HG03469 (cell line): ENCODE results near the gene LSG1.
"Not testable (repeated sequence)": the region's sequence is repeated elsewhere in the genome, so short reads cannot be mapped to it uniquely, and the experiment has no call there.

Experiments
- ATAC-seq: cut with Tn5 transposase; IDR thresholded peaks from one replicate; pipeline ENCODE4 v1.9.1; 2021; ENCODE audit warnings: mild to moderate bottlenecking, moderate library complexity, moderate number of reproducible peaks; ENCODE audit not compliant: unreplicated experiment

Gene LSG1

DNA sequence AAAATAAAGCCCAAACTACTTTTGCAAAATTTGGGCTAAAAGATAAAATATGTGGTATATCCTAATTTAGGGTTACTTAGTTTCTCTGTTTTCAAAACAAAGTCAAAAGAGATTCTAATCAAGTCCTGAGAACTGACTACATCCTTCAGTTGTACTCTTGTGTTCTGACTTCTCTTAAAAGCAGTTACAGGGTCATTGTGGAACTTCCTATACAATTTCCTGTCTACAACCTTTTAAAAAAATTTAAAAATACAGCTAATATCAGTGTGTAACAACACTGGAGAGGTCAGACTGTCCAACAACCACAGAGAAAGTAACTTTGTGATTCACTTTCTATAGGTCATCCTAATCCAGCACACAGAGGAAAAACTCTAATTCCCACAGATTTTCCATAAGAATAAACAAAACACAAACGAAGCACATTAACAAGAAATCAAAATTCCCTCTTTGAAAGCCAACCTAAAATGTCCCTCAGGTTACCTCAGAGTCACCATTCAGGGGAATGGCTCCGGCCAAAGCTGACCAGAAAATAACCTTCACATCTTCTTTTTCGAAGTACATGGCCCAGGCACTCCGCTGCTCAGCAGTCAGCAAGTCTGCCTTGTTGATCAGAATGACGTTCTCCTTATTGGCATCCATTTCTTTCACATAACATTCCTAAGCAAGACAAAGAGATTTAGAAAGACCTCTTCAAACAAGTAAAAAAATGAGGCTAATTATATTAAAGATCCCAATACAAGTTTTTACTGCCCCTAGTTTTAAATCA, 13.3 kb downstream of the LSG1 start:
- no peak for ATAC-seq

DNA sequence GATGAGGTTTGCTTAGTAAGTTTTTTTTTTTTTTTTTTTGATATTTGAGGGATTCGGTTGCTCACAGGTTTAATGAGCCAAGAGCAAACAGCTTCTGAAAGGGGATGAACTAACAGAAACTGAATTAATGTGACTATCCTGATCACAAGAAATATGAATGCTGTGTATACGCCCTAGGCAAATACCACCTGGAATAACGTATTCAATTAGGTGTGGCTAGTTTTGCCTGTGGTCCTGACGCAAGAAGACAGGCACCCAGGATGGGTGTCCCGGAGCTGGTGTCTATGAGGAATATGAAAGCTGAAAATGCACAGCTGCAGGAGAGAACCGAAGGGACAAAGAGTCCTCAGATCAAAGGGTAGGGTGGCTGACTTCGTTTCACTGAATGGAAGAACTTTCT, 14.6 kb downstream of the LSG1 start:
- no peak for ATAC-seq

DNA sequence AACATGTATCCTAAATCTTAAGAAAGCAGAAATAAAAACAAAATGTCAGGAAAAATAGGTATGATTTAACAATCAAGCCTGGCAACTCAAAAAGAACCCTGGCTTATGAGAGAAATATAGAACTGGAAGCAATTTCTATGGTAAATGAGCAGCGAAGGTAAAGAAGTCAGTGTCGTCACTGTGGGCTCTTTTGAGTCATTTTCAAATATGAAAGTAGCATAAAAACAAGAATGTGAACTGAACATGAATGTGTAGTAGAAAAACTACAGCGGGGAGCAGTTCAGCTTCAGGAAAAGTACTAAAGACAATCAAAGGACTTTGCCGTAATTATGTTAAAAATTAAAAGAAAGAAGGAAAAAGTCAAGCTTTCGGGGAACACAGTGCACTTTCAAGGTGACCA, 17.5 kb downstream of the LSG1 start:
- no peak for ATAC-seq

DNA sequence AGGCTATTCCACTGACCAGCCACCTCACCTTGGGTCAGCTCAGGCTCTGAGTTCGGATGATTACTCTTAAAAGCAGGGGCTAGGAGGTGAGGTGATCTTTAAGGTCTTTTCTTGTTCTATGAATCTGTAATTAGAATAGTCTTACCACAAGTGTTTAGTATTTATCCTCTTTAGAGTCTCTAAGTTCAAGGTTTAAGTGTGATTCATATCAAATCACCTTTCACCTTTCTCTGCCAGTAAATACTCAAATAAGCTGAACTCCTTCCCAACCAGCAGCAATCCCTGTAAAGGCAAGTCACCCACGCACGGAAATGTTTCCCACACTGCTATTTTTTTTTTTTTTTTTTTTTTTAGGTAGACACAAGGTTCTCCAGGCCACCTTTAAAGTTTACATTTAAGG, 24.2 kb downstream of the LSG1 start:
- no peak for ATAC-seq

DNA sequence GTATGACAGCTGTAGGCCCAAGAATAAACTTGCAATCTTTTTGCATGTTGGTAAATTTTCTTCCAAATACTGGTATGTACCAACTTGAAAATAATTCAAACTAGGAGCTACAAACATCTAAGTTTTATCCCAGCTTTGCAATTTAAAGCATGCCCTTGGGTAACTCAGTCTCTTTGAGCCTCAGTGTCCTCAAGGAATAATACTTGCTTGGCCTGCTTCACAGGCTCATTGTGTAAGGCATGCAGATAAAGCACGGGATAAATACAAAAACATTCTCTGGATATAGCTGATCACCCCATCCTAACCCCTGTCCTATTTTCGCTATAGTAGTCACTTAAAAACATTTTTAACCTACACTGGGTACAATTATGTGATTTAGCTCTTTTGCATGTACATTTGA, 29.2 kb downstream of the LSG1 start:
- no peak for ATAC-seq

DNA sequence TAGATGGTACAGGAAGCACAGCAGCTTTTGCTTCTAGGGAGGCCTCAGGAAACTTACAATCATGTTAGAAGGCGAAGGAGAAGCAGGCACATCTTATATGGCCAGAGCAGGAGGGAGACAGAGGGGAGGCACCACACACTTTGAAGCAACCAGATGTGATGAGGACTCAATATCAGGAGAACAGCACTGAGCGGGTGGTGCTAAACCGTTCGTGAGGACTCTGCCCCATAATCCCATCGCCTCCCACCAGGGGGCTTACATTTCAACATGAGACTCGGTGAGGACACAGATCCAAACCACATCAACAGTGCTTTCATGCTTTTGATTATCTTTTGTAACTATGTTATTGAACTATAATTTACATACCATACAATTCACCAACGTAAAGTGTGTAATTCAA, 31.2 kb downstream of the LSG1 start:
- no peak for ATAC-seq

DNA sequence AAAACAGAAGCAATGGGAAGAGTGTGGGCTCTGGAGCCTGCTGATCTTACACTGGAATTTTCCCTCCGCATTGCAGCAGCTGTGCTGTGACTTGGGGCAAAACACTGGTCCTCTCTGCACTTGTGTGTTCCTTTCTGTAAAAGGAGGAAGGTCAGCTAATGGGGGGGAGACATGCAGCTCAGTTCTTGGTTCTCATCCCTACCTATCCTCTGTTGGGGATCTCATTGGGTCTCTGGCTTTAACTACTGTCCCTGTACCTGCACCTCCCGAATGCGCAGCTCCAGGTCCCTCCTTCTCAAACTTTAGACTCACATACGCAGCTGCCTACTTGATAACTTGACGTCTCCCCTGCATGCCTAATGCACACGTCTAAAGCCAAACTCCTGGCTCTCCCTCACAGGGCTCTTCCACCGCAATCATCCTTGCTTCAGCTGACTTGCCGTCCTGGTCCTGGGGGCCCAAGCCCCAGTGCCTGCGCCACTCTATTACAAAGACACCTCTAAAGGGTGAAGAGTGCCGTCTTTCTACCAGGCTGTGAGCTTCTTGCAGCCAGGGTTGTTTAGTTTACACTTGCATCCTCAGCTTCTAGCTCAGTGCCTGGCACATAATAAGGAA, 32.9 kb downstream of the LSG1 start:
- ATAC-seq, result no peak

DNA sequence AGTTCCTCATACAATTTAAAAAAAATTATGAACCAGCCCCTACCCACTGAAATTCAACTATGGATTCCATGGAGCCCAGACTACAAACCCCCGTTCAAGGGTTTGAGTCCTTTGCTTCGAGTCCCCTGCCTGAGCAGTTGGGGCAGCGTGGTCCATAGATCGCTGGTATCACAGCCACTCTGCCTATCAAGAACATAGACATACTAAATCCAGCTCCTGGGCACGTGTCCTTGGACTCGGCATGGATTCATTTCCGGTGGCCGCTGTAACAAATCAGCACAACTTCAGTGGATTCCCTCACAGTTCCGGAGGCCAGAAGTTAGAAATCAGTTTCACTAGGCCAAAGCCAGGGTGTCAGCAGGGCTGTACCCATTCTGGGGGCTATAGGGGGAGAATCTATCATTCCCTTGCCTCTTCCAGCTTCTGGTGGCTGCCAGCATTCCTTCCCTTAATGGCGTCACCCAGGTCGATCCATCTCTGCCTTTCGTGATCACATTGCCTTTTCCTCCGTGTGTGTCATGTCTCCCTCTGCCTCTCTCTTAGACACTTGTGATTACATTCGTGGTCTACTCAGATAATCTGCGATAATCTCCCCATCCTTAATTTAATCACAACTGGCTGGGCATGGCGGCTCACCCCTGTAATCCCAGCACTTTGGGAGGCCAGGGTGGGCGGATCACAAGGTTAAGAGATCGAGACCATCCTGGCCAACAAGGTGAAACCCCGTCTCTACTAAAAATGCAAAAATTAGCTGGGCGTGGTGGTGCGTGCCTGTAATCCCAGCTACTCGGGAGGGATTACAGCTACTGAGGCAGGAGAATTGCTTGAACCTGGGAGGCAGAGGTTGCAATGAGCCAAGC, 34.2 kb downstream of the LSG1 start:
- ATAC-seq, result no peak

DNA sequence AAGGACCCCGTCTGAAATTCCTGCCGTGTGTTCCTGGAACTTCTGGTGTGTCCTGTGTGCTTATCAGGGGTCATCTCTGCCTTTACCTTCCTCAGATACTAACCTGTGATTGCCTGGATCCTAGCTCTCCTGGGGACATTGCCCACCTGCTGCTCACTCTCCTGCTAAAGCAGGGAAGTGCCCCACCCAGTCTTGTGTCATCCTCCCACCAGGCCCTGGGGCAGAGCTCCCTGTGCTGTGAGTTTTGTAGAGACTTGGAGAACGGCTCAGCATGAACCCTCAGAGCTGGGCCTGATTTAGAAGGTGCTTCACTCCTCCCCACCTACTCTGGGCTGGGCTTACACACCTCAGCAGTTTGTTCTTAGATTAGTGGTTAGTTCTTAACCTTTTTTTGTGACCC, 34.9 kb downstream of the LSG1 start:
- no peak for ATAC-seq

DNA sequence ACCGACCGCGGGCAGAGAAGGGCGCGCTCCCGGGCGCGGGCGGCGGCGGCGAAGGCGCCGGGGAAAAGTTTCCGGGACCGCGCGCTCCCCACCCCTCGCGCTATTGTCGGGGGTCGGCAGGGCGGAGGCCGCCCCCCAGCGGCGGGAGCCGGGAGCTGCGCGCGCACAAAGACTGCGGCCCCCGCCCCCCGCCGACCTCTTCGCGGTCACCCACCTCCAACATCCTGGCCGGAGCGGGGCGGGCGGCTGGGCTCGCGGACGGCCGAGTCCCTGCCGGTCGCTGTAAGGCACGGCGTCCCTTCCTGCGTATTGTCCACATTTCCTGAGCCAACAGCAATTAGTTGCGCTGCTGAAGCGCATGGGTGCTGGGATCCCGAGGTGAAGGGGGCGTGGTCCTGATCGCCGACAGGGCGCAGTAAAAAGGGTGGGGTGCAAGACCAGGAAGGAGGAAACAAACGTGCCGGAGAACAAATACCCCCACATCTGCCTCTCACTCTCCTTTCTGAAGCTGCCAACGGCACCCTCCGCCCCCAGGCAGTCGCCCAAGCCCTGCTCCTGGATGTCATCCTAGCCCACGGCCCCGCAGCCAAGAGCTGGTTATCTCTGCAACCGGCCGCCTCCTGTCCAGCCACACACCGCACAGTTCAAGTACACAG, 38.5 kb downstream of the LSG1 start, which contains the start of gene TMEM44:
TSS of gene TMEM44 (minus strand) at position 71 of the 656 bp plus-strand sequence. CDS start 204 bp downstream, outside the sequence.
- ATAC-seq, result peak; percentile 64

DNA sequence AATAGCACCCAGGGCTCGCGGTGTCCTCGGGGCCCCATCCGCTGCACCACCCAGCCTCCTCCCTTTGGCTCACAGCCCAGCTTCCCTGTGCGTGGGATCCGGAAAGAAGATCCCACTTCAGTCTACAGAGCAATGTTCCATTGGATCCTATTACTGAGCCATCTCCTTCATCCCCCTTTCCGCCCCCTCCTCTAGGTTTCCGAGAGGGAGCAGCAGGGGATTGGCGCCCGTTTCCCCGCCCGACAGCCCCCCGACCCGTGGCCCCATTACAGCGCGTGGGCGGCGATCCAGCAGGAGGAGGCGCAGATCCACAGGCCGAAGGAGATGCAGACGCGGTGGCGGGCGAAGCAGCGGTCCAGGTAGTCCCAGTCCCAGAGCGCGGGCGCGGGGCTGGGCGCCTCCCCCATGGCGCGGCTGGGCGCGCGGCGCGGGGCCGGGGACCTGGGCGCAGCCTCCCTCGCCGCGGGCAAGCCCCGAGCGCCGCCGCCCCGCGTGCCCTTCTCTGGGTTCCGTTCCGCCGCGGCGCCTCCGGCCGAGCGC, 39.1 kb downstream of the LSG1 start:
- peak; percentile 28 for ATAC-seq

DNA sequence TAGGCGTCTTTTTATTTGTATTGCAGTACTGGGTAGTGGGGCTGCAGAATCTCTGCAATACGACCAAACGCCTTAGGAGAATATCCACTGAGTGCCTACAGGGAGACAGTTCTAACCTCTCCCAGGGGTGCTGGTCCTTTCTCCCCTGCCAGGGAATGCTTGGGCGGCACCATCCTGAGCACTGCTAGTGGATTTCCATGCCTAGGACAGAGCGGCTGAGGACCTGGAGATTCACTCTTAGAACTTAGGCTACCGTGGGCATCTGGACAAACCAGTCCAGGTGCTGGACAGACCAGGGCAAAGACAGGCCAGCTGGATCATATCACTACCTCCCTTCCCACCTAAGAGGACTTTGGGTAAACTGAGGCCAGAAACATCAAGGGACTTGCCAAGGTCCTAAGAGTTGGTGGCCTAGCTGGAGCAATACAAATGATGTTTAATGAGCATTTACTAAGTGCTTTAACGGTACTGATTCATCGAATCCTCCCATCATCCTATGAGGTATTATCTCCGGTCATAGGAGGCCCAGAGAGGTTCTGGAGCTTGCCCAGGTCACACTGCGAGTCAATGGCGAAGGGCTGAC, 39.7 kb downstream of the LSG1 start:
- no peak for ATAC-seq

DNA sequence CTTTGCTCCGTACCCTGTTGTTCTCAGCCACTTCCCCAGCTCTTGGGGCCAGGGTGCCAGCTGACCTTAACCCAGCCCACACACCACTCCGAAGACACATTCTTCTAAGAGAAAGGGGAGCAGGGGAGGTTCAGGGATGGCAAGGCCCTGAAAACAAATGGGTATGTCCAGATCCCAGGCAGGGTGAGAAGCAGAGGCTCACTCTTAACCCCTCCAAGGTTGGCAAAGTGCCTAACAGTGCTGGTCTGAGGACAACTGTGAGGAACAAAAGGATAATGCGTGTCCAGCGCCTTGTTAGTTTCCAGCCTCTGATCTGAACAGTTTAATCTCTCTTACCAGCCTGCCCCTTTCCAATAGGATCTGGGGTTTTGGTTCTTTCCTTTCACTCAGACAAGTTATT, 40.3 kb downstream of the LSG1 start:
- ATAC-seq, result no peak

DNA sequence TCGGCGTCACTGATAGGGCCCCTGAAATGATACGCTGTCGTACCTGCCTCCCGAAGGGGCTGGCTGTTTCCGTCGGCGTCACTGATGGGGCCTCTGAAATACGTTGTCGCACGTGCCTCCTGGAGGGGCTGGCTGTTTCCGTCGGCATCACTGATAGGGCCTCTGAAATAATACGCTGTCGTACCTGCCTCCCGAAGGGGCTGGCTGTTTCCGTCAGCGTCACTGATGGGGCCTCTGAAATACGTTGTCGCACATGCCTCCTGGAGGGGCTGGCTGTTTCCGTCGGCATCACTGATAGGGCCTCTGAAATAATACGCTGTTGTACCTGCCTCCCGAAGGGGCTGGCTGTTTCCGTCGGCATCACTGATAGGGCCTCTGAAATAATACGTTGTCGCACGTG, 41.3 kb downstream of the LSG1 start:
- not testable (repeated sequence) for ATAC-seq

DNA sequence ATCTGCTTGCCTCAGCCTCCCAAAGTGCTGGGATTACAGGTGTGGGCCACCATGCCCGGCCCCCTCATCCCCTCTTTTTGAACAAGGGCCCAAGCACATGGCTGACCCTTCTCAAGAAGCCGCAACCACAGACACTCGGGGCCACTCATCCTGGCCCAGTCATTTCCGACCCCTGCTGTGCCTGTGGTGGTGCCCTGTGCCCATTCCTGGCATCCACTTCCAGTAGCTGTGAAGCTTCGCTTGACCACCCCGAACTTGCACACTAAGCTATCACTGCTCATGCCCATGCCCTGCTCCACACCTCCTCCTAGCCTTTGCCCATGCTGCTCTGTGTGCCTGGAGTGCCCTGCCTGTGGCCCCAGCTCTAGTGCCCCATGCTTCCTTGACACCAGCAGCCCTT, 47.0 kb downstream of the LSG1 start:
- no peak for ATAC-seq

DNA sequence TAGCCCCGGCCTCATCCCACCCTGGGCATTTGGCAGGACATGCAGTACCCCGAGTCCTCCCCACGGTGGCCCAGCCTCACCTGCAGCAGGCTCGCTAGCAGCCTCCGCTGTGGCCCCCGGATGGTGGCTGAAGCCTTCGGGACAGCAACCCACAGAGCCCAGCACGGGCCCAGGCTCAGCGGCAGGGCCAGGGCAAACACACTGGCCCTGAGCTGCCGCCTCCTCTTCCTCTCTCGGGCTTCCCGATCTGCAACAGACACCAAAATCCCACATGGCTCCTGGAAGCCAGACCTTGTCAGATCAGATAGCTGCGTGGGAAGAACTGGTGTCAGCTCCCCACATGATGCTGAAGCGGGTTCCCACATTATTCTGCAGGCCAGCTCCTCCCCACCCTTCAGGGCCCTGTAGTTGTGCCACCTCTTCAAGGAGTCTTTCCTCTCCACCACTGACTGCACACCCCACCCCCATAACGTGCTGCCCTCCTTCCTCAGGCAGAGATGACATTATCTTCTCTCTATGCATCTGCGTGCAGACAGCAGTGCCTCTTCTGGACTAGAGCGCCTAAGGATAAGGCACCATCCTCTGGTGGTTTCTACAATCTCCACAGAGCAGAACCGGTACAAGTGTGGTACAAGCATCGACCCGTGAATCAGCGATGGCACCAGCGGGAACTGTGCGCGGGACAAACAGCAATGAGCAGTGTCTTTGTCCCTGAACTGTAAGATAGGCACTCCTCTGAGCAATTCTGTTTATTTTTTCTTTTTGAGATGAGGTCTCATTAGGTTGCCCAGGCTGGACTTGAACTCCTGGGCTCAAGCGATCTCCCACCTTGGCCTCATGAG, 48.3 kb downstream of the LSG1 start:
- no peak for ATAC-seq

DNA sequence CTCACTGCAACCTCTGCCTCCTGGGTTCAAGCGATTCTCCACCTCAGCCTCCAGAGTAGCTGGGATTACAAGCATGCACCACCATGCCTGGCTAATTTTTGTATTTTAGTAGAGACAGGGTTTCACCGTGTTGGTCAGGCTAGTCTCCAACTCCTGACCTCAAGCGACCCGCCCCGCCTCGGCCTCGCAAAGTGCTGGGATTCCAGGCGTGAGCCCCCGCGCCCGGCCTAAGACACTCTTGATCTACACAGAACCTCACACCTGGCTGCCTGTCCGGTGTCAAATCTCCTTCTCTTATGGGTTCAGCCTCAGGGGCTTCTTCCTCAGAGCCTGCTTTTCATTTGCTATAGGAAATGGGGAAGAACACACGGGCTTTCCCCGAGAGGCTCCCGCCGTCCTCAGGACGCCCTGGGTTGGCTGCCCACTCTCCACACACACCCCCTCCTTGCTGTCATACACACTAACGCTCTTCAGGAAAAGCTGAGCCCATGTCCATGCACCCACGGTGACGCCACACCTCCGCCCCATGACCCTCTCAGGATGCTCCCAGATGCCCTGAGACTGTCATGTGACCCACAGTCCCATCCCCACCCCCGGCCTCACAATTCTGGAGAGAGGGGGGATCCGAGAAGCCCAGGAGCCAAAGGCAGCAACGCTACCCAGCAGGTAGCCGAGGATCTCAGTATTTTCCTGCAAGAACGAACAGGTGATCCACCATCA, 49.2 kb downstream of the LSG1 start:
- no peak for ATAC-seq

DNA sequence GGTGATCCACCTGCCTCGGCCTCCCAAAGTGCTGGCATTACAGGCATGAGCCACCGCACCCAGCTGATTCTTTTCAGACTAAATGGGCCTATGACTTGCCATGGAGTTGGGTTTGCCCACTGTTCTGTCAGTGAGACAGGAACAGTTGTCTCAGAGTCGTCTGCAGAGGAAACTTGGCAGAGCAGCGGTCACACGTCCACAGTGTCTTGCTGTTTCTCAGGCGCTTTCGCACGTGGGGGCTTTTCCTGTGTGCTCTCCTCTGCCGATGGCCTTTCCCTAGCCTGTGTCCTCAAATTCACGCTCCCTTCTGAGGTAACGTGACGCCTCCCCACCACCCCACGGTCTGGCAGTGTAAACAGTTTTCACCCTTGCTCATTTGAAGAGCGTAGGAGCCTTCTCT, 50.0 kb downstream of the LSG1 start:
- no peak for ATAC-seq

DNA sequence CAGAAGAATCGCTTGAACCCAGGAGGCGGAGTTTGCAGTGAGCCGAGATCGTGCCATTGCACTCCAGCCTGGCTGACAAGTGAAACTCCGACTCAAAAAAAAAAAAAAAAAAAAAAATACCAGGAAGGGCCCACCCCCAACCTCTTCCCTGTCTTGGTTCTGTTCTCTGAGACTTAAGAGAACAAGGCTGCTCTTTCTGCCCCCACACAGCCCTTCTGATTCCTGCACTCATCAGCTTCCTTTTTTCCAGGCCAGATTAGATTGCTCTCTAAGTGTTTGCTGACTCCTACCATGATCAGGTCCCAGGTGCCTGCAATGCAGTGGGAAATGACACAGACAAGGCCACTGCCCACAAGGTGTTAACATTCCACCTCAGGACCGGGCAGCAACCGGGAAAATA, 51.8 kb downstream of the LSG1 start:
- no peak for ATAC-seq
